GM11168 (cell line): ENCODE data around the gene ELFN2.

Experiments
- in situ Hi-C: fragments of 300-500 bp; cut with MboI; formaldehyde crosslinking; loops from one replicate; pipeline ENCODE4 v1.12.0; 2022; ENCODE audit warnings: low sequenced_read_pairs; ENCODE audit not compliant: unreplicated experiment

ELFN2 gene

GRCh38 chr22:37368058-37368457, 59.2 kb downstream of the ELFN2 start:
- in situ Hi-C loops, result no loop called here

GRCh38 chr22:37366601-37367000, 60.7 kb downstream of the ELFN2 start:
- in situ Hi-C loops, result no loop called here

- in situ Hi-C loops, result no loop called here
Measured at GRCh38 chr22:37365950-37366349, 61.3 kb downstream of the ELFN2 start.

GRCh38 chr22:37363261-37363992, 63.9 kb downstream of the ELFN2 start:
- in situ Hi-C loops, result no loop called here

GRCh38 chr22:37362621-37363020, 64.7 kb downstream of the ELFN2 start:
- in situ Hi-C loops, result no loop called here

- in situ Hi-C loops, result no loop called here
Measured at GRCh38 chr22:37358917-37359316, 68.4 kb downstream of the ELFN2 start.

GRCh38 chr22:37358386-37358785, 68.9 kb downstream of the ELFN2 start:
- in situ Hi-C loops, result no loop called here

GRCh38 chr22:37357446-37358075, 69.7 kb downstream of the ELFN2 start:
- in situ Hi-C loops, result no loop called here

- in situ Hi-C loops, result no loop called here
Measured at GRCh38 chr22:37356922-37357321, 70.4 kb downstream of the ELFN2 start.

GRCh38 chr22:37355174-37355573, 72.1 kb downstream of the ELFN2 start:
- in situ Hi-C loops, result no loop called here

GRCh38 chr22:37354670-37355069, 72.6 kb downstream of the ELFN2 start:
- in situ Hi-C loops, result no loop called here

GRCh38 chr22:37354261-37354660, 73.0 kb downstream of the ELFN2 start:
- in situ Hi-C loops, result no loop called here

- in situ Hi-C loops, result no loop called here
Measured at GRCh38 chr22:37353839-37354238, 73.4 kb downstream of the ELFN2 start.

GRCh38 chr22:37352481-37352880, 74.8 kb downstream of the ELFN2 start:
- in situ Hi-C loops, result no loop called here

- in situ Hi-C loops, result no loop called here
Measured at GRCh38 chr22:37351232-37351631, 76.0 kb downstream of the ELFN2 start.

- in situ Hi-C loops, result no loop called here
Measured at GRCh38 chr22:37349043-37349814, 78.0 kb downstream of the ELFN2 start.

- in situ Hi-C loops, result no loop called here
Measured at GRCh38 chr22:37346505-37346895, 80.8 kb downstream of the ELFN2 start.

GRCh38 chr22:37345863-37346504, 81.3 kb downstream of the ELFN2 start:
- in situ Hi-C loops, result no loop called here

GRCh38 chr22:37344735-37345449, 82.4 kb downstream of the ELFN2 start:
- in situ Hi-C loops, result no loop called here
